K562 (cell line): Measurements from ENCODE around the gene UBE2S. TPM values are rescaled to one million over a fixed set of nuclear protein-coding genes. Genes with fewer than 3 reads are reported as not detected.

ENCODE experiments used
- ATAC-seq: fragments of 200-7000 bp; cut with Tn5 transposase; 3 replicates; pipeline ENCODE4 v1.9.1; 2020; ENCODE audit warnings: moderate library complexity
- BruUV-seq: library from RNA; stranded (reverse); fragments of 400-500 nt; replicated peaks from 2 replicates; lab custom pipeline; 2021; lab: Mats Ljungman, UMichigan
- CTCF ChIA-PET: fragments of 300-600 bp; formaldehyde crosslinking; extraction: SDS; loops from one replicate; lab custom pipeline; 2021; ENCODE audit warnings: low intra/inter-chr PET ratio; lab: Yijun Ruan, JAX
- POLR2A ChIA-PET: fragments of 300-600, 350-650 bp; sonication (Branson Sonifier 250); formaldehyde crosslinking; extraction: SDS; loops from one replicate; lab custom pipeline; 2021; ENCODE audit warnings: antibody characterized with exemption, inconsistent platforms; lab: Yijun Ruan, JAX
- DNase-seq, 4 experiments: peaks; one replicate each; pipeline versions ENCODE4 v3.0.0 to v3.0.0-alpha.2; 2011 to 2018; ENCODE audit warnings: low spot score in 3 of 4, mixed read lengths in 3 of 4; ENCODE audit errors: extremely low read depth in 1 of 4
- FAIRE-seq: peaks from 2 replicates; lab custom pipeline; 2011; peaks lifted over from hg19 to GRCh38; lab: Jason Lieb, UNC
- H2AFZ ChIP-seq: 2 replicates; pipeline ENCODE4 v1.6.0; 2011; ENCODE audit warnings: low read depth, low read length, control low read depth, inconsistent platforms
- H3K27ac ChIP-seq: fragments of 200-600 bp; 3 replicates; pipeline ENCODE4 v1.8.0; 2011; ENCODE audit warnings: low read depth, mild to moderate bottlenecking, control low read depth, inconsistent platforms, low read length, moderate library complexity, mixed read lengths; ENCODE audit errors: extremely low read depth
- H3K27me3 ChIP-seq, 2 experiments: fragments of 300-600 bp in 1 of 2; 2 replicates in 1 of 2; 3 replicates in 1 of 2; pipeline versions ENCODE4 v1.6.0 to v1.8.0; 2011; ENCODE audit warnings: inconsistent platforms in 2 of 2, low read length in 2 of 2, mild to moderate bottlenecking in 1 of 2, mixed read lengths in 1 of 2, moderate library complexity in 1 of 2; ENCODE audit not compliant: control insufficient read depth in 2 of 2, insufficient read depth in 2 of 2
- H3K36me3 ChIP-seq: fragments of 300-600 bp; 3 replicates; pipeline ENCODE4 v1.8.0; 2011; ENCODE audit warnings: mild to moderate bottlenecking, low read length, inconsistent platforms; ENCODE audit not compliant: control insufficient read depth, insufficient read depth
- H3K4me1 ChIP-seq, 2 experiments: fragments of 200-600 bp in 1 of 2; replicated peaks in 1 of 2; 2 replicates in 1 of 2; 3 replicates in 1 of 2; pipeline versions ENCODE4 v1.5.1 to v1.8.0; 2011; ENCODE audit warnings: inconsistent platforms in 2 of 2, low read length in 2 of 2, mild to moderate bottlenecking in 1 of 2, mixed read lengths in 1 of 2, moderate library complexity in 1 of 2; ENCODE audit not compliant: control insufficient read depth in 2 of 2, insufficient read depth in 2 of 2
- H3K4me2 ChIP-seq: 2 replicates; pipeline ENCODE4 v1.6.1; 2011; ENCODE audit warnings: low read length, control low read depth, inconsistent platforms, mixed read lengths; ENCODE audit not compliant: insufficient read depth
- H3K4me3 ChIP-seq: fragments of 200-600 bp; sonication (generic), shearing (Covaris generic); 2 replicates; pipeline ENCODE4 v1.5.1; 2016; ENCODE audit warnings: control low read depth, inconsistent platforms
- H3K79me2 ChIP-seq: fragments of 200-600 bp; 3 replicates; pipeline ENCODE4 v1.8.0; 2011; ENCODE audit warnings: low read length, inconsistent platforms; ENCODE audit not compliant: control insufficient read depth, insufficient read depth
- H3K9ac ChIP-seq, 2 experiments: 2 replicates each; pipeline versions ENCODE4 v1.6.0 to v1.6.1; 2011; ENCODE audit warnings: low read depth in 2 of 2, low read length in 2 of 2, control low read depth in 1 of 2, inconsistent platforms in 1 of 2, mild to moderate bottlenecking in 1 of 2, mixed read lengths in 1 of 2; ENCODE audit not compliant: insufficient read depth in 1 of 2
- H3K9me1 ChIP-seq: one replicate; pipeline ENCODE4 v1.6.0; 2011; ENCODE audit warnings: inconsistent platforms, mild to moderate bottlenecking, low read length, moderate library complexity; ENCODE audit not compliant: control insufficient read depth, insufficient read depth
- H3K9me3 ChIP-seq: replicated peaks from 2 replicates; pipeline ENCODE4 v1.5.1; 2011; ENCODE audit warnings: low read depth, low read length, inconsistent platforms; ENCODE audit not compliant: control insufficient read depth, insufficient read depth
- H4K20me1 ChIP-seq: replicated peaks from 2 replicates; pipeline ENCODE4 v1.6.1; 2011; ENCODE audit warnings: low read length, inconsistent platforms, mixed read lengths; ENCODE audit not compliant: control insufficient read depth, insufficient read depth
- ATF2 ChIP-seq: sonication (generic); formaldehyde crosslinking; IDR thresholded peaks from 2 replicates; pipeline ENCODE4 v1.8.1; 2022; ENCODE audit warnings: missing genetic modification reagents
- E2F6 ChIP-seq, 2 experiments: IDR thresholded peaks; 2 replicates each; pipeline ENCODE4 v1.6.1; 2011; ENCODE audit warnings: borderline replicate concordance in 1 of 2, control low read depth in 1 of 2, low read depth in 1 of 2, low read length in 1 of 2, mild to moderate bottlenecking in 1 of 2, mixed read lengths in 1 of 2, moderate library complexity in 1 of 2; ENCODE audit not compliant: insufficient read depth in 1 of 2, insufficient read length in 1 of 2, poor library complexity in 1 of 2, severe bottlenecking in 1 of 2; ENCODE audit errors: extremely low read depth in 1 of 2
- ETS2 ChIP-seq: IDR thresholded peaks from 2 replicates; pipeline ENCODE4 v1.6.1; 2016; ENCODE audit warnings: borderline replicate concordance, missing genetic modification characterization, mild to moderate bottlenecking, moderate library complexity, missing compliant biosample characterization; ENCODE audit not compliant: poor library complexity, severe bottlenecking
- EWSR1 ChIP-seq: fragments of 450-650 bp; IDR thresholded peaks from 2 replicates; pipeline ENCODE4 v1.6.1; 2018; ENCODE audit warnings: borderline replicate concordance, mild to moderate bottlenecking, low read depth, moderate library complexity; ENCODE audit not compliant: partially characterized antibody
- FOXJ3 ChIP-seq: sonication (generic); formaldehyde crosslinking; IDR thresholded peaks from 2 replicates; pipeline ENCODE4 v1.4.0; 2020; ENCODE audit warnings: mild to moderate bottlenecking, missing genetic modification reagents
- HDAC6 ChIP-seq: IDR thresholded peaks from 2 replicates; pipeline ENCODE4 v1.6.1; 2012; ENCODE audit warnings: low read depth, mild to moderate bottlenecking, control low read depth, inconsistent platforms, low read length, moderate library complexity
- HMG20B ChIP-seq: fragments of 250-450 bp; sonication (Bioruptor Pico); IDR thresholded peaks from 2 replicates; pipeline ENCODE4 v1.5.0; 2021; ENCODE audit warnings: mild to moderate bottlenecking
- KDM5B ChIP-seq: fragments of 200-600 bp; sonication (generic); IDR thresholded peaks from 2 replicates; pipeline ENCODE4 v1.6.1; 2012; ENCODE audit warnings: low read depth, mild to moderate bottlenecking, moderate library complexity, low read length, control low read depth, inconsistent platforms; ENCODE audit not compliant: insufficient replicate concordance
- PML ChIP-seq: IDR thresholded peaks from 2 replicates; pipeline ENCODE4 v1.6.1; 2012; ENCODE audit warnings: low read length, inconsistent platforms
- POLR2G ChIP-seq: fragments of 200-400 bp; formaldehyde crosslinking; IDR thresholded peaks from 2 replicates; pipeline ENCODE4 v1.6.1; 2017; ENCODE audit warnings: low read depth, mild to moderate bottlenecking, antibody characterized with exemption, low read length, moderate library complexity
- PRPF4 ChIP-seq: fragments of 200-400 bp; formaldehyde crosslinking; IDR thresholded peaks from one replicate; pipeline ENCODE4 v1.6.1; 2017; ENCODE audit warnings: low read length, low read depth, mild to moderate bottlenecking; ENCODE audit not compliant: insufficient read depth, poor library complexity, severe bottlenecking
- TAF9B ChIP-seq: fragments of 450-650 bp; IDR thresholded peaks from 2 replicates; pipeline ENCODE4 v1.6.1; 2018; ENCODE audit warnings: mild to moderate bottlenecking; ENCODE audit not compliant: partially characterized antibody
- WHSC1 ChIP-seq: IDR thresholded peaks from one replicate; pipeline ENCODE4 v1.6.1; 2012; ENCODE audit warnings: low read length, control low read depth, inconsistent platforms
- ZBTB7A ChIP-seq: IDR thresholded peaks from 2 replicates; pipeline ENCODE4 v1.6.1; 2011; ENCODE audit warnings: low read depth, mild to moderate bottlenecking, low read length, moderate library complexity, borderline replicate concordance; ENCODE audit not compliant: control insufficient read depth
- ZFX ChIP-seq: sonication (generic); formaldehyde crosslinking; IDR thresholded peaks from 2 replicates; pipeline ENCODE4 v1.8.0; 2022; ENCODE audit warnings: mild to moderate bottlenecking, missing genetic modification reagents, moderate library complexity
- ZNF140 ChIP-seq: fragments of 250-450 bp; sonication (Bioruptor Pico); IDR thresholded peaks from 2 replicates; pipeline ENCODE4 v1.8.0; 2021; ENCODE audit warnings: moderate library complexity, mild to moderate bottlenecking, inconsistent platforms
- ZNF324 ChIP-seq: fragments of 250-450 bp; sonication (Bioruptor Pico); IDR thresholded peaks from 2 replicates; pipeline ENCODE4 v1.4.0; 2020; ENCODE audit warnings: mild to moderate bottlenecking
- ZNF717 ChIP-seq: fragments of 250-450 bp; sonication (Bioruptor Pico); IDR thresholded peaks from 2 replicates; pipeline ENCODE4 v1.5.0; 2021
- ZNF766 ChIP-seq: fragments of 200-800 bp; sonication (Bioruptor generic); conservative IDR thresholded peaks from 2 replicates; pipeline ENCODE4 v1.6.1; 2016; ENCODE audit warnings: missing genetic modification characterization, missing compliant biosample characterization
- WGBS: fragments of 100-300 bp; shearing (Covaris generic); methylation state at CpG from one replicate; pipeline ENCODE4 v1.1.6; 2016; ENCODE audit warnings: low coverage, mixed read lengths; ENCODE audit not compliant: insufficient coverage; ENCODE audit errors: missing lambda C conversion rate; 5-methylcytosine and 5-hydroxymethylcytosine counted together
- in situ Hi-C: fragments of 300-500 bp; cut with MboI; formaldehyde crosslinking; loops from 4 replicates; pipeline ENCODE4 v1.15.0; 2018; ENCODE audit warnings: inconsistent platforms, mixed read lengths
- intact Hi-C: fragments of 100-400 bp; cut with micrococcal nuclease; formaldehyde crosslinking; loops from 2 replicates; pipeline ENCODE4 v1.14.2; 2022
- polyA plus RNA-seq, 8 experiments: library from polyadenylated mRNA; depleted of rRNA in 4 of 8; stranded (reverse) in 5 of 8; unstranded in 3 of 8; fragments of >200 nt; fragmentation: Nextera tagmentation in 2 of 8; fragmentation: Illumina TruSeq in 1 of 8; extraction: Ambion mirVana in 2 of 8; extraction: Trizol in 1 of 8; gene quantifications; 2 replicates each; pipeline versions ENCODE4 v1.2.1 to v1.2.3, GENCODE V29; 2011 to 2014; ENCODE audit warnings: inconsistent platforms in 1 of 8, missing spikeins in 1 of 8
- total RNA-seq, 7 experiments: library from RNA; depleted of rRNA in 6 of 7; stranded (reverse); fragments of >200 nt in 6 of 7; fragmentation: Illumina TruSeq in 2 of 7; extraction: Trizol in 2 of 7; gene quantifications; 2 replicates each; pipeline versions ENCODE4 v1.2.1 to v1.2.3, GENCODE V29; 2011 to 2021; ENCODE audit warnings: low replicate concordance in 1 of 7

UBE2S gene
- total and polyA plus RNA-seq, 9 of the 15 experiments (the other 6 are each of a cell fraction or from before 2014, with no cell fraction given): 1.5 to 1,305 (median 157) TPM

GRCh38 chr19:55451163-55451964 is 43.8 kb upstream of the UBE2S start:
- peaks cover 3 to 73% of the 10 kb centered on the region in 2 experiments for H3K4me1 ChIP-seq
- intact Hi-C loops (loop anchor here (5.0 kb wide), 1 partner anchor 64 kb away; the partner anchor contains the start of gene RPL28), in situ Hi-C loops (no loop called here)
- H2AFZ ChIP-seq: 0 out of 2 replicates have a peak overlapping the region, but pooled peaks have one; percentile 51
- no peak overlapping the region; the same call in 1 of the 2 replicates for H3K4me3 ChIP-seq
- H3K9me1 ChIP-seq: no peaks in the 10 kb centered on the region
- H3K9ac ChIP-seq: peak overlapping the region in 1 of 2 experiments; percentile 88; a peak in 2 of 4 replicates
- no peaks in the 10 kb centered on the region for H3K79me2 ChIP-seq
- no peak for FAIRE-seq
- H3K9me3 ChIP-seq: no peaks in the 10 kb centered on the region
- peaks cover 0 to 18% of the 10 kb centered on the region in 2 experiments; a peak in 4 of 5 replicates for H3K27me3 ChIP-seq
- no peak for ATAC-seq
- ChIA-PET CTCF (no interaction called here), POLR2A (interaction anchor here (0.6 kb wide), 1 partner anchor 361 kb away, joined by 3 read pairs; no protein-coding TSS in a partner anchor)
- H3K36me3 ChIP-seq: peaks cover 22% of the 10 kb centered on the region; the same call in 2 of the 3 replicates
- no peaks in the 10 kb centered on the region; the same call in 1 of the 2 replicates for H4K20me1 ChIP-seq
- peak overlapping the region; percentile 32; the same call in 1 of the 2 replicates for H3K4me2 ChIP-seq
- BruUV-seq: no TSS peak
- H3K27ac ChIP-seq: no peak overlapping the region
- 2% methylated on average over 12 of the region's 80 CpGs for WGBS
- peak in 3 of 4 experiments; percentile 28 to 48 (median 44) for DNase-seq
- TF ChIP-seq PML (no peak), ZNF324 (CRISPR knock-in tag) (no peak), ZBTB7A (peak; percentile 60; the same call in 1 of the 2 replicates), FOXJ3 (CRISPR knock-in tag) (no peak), ZNF717 (no peak), ZNF140 (CRISPR knock-in tag) (no peak), HMG20B (CRISPR knock-in tag) (no peak), POLR2G (peak; percentile 47), E2F6 (IDR thresholded peaks at IDR 0.05; ENCODE audit: borderline replicate concordance in 1 of 2, extremely low read depth in 1 of 2, insufficient read depth in 1 of 2, insufficient read length in 1 of 2, low read depth in 1 of 2, low read length in 1 of 2, poor library complexity in 1 of 2, severe bottlenecking in 1 of 2) (peak in 1 of 2 experiments; percentile 31), ATF2 (CRISPR knock-in tag) (no peak), KDM5B (no peak), ZFX (CRISPR knock-in tag) (no peak), PRPF4 (no peak), TAF9B (no peak), WHSC1 (no peak), ETS2 (tag) (no peak), HDAC6 (no peak), EWSR1 (no peak), ZNF766 (no peak)
